Muscle layer of duodenum (tissue), 2 donors: ENCODE results near the gene CD59.
A peak's percentile ranks its signal among the peaks of the same experiment; 100 is the strongest.

Source experiments
- H3K27ac ChIP-seq: one replicate; pipeline ENCODE4 v1.7.0; 2013; ENCODE audit warnings: mild to moderate bottlenecking, low read length
- H3K27me3 ChIP-seq: one replicate; pipeline ENCODE4 v1.7.0; 2013; ENCODE audit warnings: low read depth, mild to moderate bottlenecking, control low read depth, low read length
- H3K36me3 ChIP-seq, 2 donors: one replicate each; pipeline ENCODE4 v1.7.0; 2013; ENCODE audit warnings: low read length in 2 of 2, control low read depth in 1 of 2, mild to moderate bottlenecking in 1 of 2; ENCODE audit not compliant: insufficient read depth in 2 of 2, control insufficient read depth in 1 of 2
- H3K4me1 ChIP-seq, 2 donors: one replicate each; pipeline ENCODE4 v1.7.0; 2013; ENCODE audit warnings: low read length in 2 of 2, mild to moderate bottlenecking in 2 of 2, control low read depth in 1 of 2, moderate library complexity in 1 of 2; ENCODE audit not compliant: insufficient read depth in 2 of 2, control insufficient read depth in 1 of 2
- H3K4me3 ChIP-seq, 2 donors: one replicate each; pipeline ENCODE4 v1.7.0; 2013; ENCODE audit warnings: low read length in 2 of 2, low read depth in 1 of 2, mild to moderate bottlenecking in 1 of 2
- H3K9me3 ChIP-seq, 2 donors: one replicate each; pipeline ENCODE4 v1.7.0; 2013; ENCODE audit warnings: low read length in 2 of 2, control low read depth in 1 of 2, mild to moderate bottlenecking in 1 of 2; ENCODE audit not compliant: control insufficient read depth in 1 of 2
- donor health status: healthy.

Gene CD59

GRCh38 chr11:33725496-33725895, 10.7 kb downstream of the CD59 start:
- no peaks in the 10 kb centered on the region for H3K9me3 ChIP-seq
- H3K27ac ChIP-seq: peak overlapping the region; percentile 80
- peaks cover 0 to 20% of the 10 kb centered on the region in 2 donors for H3K36me3 ChIP-seq
- no peaks in the 10 kb centered on the region for H3K27me3 ChIP-seq
- H3K4me3 ChIP-seq: no peak overlapping the region
- H3K4me1 ChIP-seq: peaks cover 31 to 44% of the 10 kb centered on the region in 2 donors

DNA sequence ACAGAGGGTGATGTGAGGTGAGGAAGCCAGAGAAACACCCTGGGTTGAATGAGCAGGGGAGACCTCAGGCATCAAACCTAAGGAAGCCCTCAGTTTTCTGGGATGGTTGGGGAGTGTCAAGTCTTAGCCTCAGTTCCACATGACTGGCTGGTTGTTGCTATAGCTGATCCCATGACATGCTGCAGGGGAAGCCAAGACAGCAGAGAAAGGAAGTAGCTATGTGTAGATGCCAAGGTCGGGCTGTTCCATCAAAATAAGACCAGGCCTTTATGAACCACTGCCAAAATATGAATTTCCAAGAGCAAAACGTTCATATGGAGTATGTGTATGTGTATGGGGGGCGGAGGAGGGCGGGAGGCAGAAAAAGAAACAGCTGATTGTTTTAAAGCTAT, 11.6 kb downstream of the CD59 start:
- H3K36me3 ChIP-seq: peaks cover 6 to 27% of the 10 kb centered on the region in 2 donors
- H3K4me1 ChIP-seq: peaks cover 31 to 41% of the 10 kb centered on the region in 2 donors

DNA sequence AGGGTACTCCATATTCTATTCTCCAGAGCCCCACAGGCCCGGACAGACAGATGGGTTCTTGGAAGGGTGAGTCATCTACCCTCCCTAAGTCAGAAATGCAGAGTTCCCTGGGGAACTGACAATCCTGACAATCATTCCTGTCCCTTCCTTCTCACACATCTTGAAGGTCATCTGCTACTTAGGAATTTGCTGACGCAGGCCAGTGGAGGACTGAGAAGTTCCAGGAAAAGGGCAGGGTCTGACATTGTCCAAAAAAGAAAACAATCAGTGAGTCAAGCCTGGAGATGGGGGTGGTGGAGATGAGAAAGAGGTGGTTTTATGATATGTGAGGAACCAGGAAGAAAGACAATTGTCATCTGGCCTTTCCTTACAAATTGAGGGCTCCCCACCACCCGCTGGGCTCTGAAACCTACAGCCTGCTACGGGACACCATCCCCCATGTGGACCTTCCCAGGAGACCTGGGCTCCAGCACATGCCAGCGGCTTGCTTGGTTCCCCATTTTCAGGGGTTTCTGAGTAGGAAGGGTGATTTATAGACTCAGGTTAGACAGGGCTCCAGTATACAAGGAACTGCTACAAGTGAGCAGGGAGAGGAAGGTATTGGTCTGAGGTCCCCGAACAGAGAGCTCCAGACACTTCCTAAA, 12.9 kb downstream of the CD59 start:
- Histone ChIP-seq H3K9me3 (no peaks in the 10 kb centered on the region), H3K36me3 (peaks cover 14 to 32% of the 10 kb centered on the region in 2 donors), H3K27me3 (no peaks in the 10 kb centered on the region), H3K27ac (peak overlapping the region; percentile 80), H3K4me3 (no peak overlapping the region), H3K4me1 (peaks cover 31 to 41% of the 10 kb centered on the region in 2 donors)

More for the DNA sequence above, 11.6 kb downstream of the CD59 start:
- peak overlapping the region; percentile 80 for H3K27ac ChIP-seq
- H3K9me3 ChIP-seq: no peaks in the 10 kb centered on the region
- H3K27me3 ChIP-seq: no peaks in the 10 kb centered on the region
- H3K4me3 ChIP-seq: no peak overlapping the region

- peaks cover 14 to 32% of the 10 kb centered on the region in 2 donors for H3K36me3 ChIP-seq
- H3K4me1 ChIP-seq: peaks cover 31 to 41% of the 10 kb centered on the region in 2 donors
- no peaks in the 10 kb centered on the region for H3K27me3 ChIP-seq
- no peaks in the 10 kb centered on the region for H3K9me3 ChIP-seq
- H3K27ac ChIP-seq: peak overlapping the region; percentile 80
- H3K4me3 ChIP-seq: no peak overlapping the region
These were observed 13.5 kb downstream of the CD59 start for GRCh38 chr11:33722590-33723234.

DNA sequence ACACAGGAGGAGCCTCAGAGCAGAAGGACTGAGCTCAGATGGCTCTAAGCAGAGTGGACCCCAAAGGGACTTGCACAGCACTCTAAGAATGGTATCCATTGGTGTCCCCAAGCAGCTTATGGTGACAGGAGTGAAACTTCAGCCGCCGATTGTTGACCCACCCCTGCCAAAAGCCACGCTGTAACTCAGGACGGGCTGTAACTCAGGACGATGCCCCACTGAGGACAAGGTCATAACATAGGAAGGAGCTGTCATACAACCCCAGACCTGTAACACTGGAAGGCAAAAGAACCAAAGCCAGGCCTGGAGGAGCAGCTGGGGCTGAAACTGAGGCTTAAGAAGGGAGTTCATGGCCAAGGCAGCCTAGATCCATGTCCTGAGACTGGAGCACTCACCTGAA, 14.2 kb downstream of the CD59 start:
- no peaks in the 10 kb centered on the region for H3K9me3 ChIP-seq
- peak overlapping the region; percentile 80 for H3K27ac ChIP-seq
- no peak overlapping the region for H3K4me3 ChIP-seq
- peaks cover 31 to 41% of the 10 kb centered on the region in 2 donors for H3K4me1 ChIP-seq
- no peaks in the 10 kb centered on the region for H3K27me3 ChIP-seq
- H3K36me3 ChIP-seq: peaks cover 20 to 38% of the 10 kb centered on the region in 2 donors

DNA sequence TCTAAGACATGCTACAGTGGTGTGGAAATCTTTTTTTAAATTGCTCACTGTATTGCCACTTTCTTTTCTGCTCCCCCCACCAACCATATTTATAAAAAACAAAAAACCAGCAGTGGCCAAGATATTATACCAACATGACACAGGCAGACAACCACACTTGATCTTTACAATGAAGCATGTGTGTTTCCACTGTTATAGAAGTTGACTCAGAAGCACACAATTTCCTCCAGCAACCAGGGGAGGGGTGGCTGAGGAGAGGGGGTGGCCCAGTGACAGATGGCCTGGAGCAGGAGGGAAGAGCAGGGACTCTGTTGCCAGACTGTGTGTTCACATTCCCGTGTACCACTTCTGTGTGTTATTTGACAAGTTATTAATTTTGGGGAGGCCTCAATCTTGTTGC, 14.8 kb downstream of the CD59 start:
- H3K4me1 ChIP-seq: peaks cover 31 to 44% of the 10 kb centered on the region in 2 donors
- no peaks in the 10 kb centered on the region for H3K27me3 ChIP-seq
- peak overlapping the region; percentile 80 for H3K27ac ChIP-seq
- H3K36me3 ChIP-seq: peaks cover 26 to 43% of the 10 kb centered on the region in 2 donors
- H3K4me3 ChIP-seq: no peak overlapping the region
- no peaks in the 10 kb centered on the region for H3K9me3 ChIP-seq

GRCh38 chr11:33719587-33719986, 16.6 kb downstream of the CD59 start:
- H3K4me1 ChIP-seq: peaks cover 26 to 35% of the 10 kb centered on the region in 2 donors
- H3K4me3 ChIP-seq: no peak overlapping the region
- H3K27ac ChIP-seq: no peak overlapping the region
- no peaks in the 10 kb centered on the region for H3K9me3 ChIP-seq
- peaks cover 28 to 50% of the 10 kb centered on the region in 2 donors for H3K36me3 ChIP-seq
- no peaks in the 10 kb centered on the region for H3K27me3 ChIP-seq

GRCh38 chr11:33718440-33718839, 17.8 kb downstream of the CD59 start:
- H3K27me3 ChIP-seq: no peaks in the 10 kb centered on the region
- peaks cover 19 to 24% of the 10 kb centered on the region in 2 donors for H3K4me1 ChIP-seq
- no peak overlapping the region for H3K27ac ChIP-seq
- no peak overlapping the region for H3K4me3 ChIP-seq
- H3K9me3 ChIP-seq: no peaks in the 10 kb centered on the region
- peaks cover 35 to 56% of the 10 kb centered on the region in 2 donors for H3K36me3 ChIP-seq

- no peak overlapping the region for H3K4me3 ChIP-seq
- no peaks in the 10 kb centered on the region for H3K27me3 ChIP-seq
- no peak overlapping the region for H3K27ac ChIP-seq
- H3K36me3 ChIP-seq: peaks cover 39 to 55% of the 10 kb centered on the region in 2 donors
- H3K9me3 ChIP-seq: no peaks in the 10 kb centered on the region
- H3K4me1 ChIP-seq: peaks cover 4 to 5% of the 10 kb centered on the region in 2 donors
These were observed 20.0 kb downstream of the CD59 start for GRCh38 chr11:33716243-33716642.

GRCh38 chr11:33713856-33714398, 22.3 kb downstream of the CD59 start:
- Histone ChIP-seq H3K9me3 (no peaks in the 10 kb centered on the region), H3K4me3 (no peak overlapping the region), H3K27me3 (no peaks in the 10 kb centered on the region), H3K36me3 (peaks cover 47 to 63% of the 10 kb centered on the region in 2 donors), H3K4me1 (peaks cover 3 to 9% of the 10 kb centered on the region in 2 donors), H3K27ac (peak overlapping the region; percentile 26)

DNA sequence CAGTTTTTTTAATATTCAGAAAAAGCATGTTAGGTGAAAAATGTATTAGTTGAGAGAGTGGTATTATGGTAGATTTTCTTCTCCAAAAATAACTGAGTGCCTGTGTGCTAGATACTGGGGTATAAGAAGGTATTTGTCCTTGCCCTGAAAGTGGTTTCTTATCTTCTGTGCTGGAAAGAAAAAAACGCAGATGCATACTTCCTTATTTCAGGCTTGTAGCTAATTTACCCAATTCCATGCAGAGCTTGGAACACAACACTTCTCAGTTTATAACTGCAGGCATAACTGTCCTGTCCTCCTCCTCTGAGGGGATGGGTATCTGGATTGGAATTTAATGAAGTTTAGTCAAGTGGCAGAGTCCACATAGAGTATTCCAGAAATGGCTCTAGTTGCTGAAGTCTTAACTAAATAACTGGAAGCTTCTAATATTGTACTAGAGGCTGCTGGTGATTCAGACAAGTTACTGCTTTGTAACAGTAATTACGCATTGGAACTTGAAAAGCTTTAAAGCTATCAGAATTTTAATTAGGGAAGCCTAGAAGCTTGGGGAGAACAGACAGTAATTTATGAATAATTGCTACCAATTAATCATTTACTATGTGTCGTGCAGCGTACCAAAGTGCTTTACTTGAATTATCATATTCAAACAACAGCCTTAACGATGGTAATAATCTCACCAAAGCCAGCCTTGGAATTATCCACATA, 22.9 kb downstream of the CD59 start:
- H3K9me3 ChIP-seq: no peaks in the 10 kb centered on the region
- H3K36me3 ChIP-seq: peaks cover 46 to 60% of the 10 kb centered on the region in 2 donors
- H3K27ac ChIP-seq: peak overlapping the region; percentile 26
- peaks cover 3 to 11% of the 10 kb centered on the region in 2 donors for H3K4me1 ChIP-seq
- H3K27me3 ChIP-seq: no peaks in the 10 kb centered on the region
- H3K4me3 ChIP-seq: no peak overlapping the region
